ENCODE data around the gene RGS6.

RGS6 gene

DNA sequence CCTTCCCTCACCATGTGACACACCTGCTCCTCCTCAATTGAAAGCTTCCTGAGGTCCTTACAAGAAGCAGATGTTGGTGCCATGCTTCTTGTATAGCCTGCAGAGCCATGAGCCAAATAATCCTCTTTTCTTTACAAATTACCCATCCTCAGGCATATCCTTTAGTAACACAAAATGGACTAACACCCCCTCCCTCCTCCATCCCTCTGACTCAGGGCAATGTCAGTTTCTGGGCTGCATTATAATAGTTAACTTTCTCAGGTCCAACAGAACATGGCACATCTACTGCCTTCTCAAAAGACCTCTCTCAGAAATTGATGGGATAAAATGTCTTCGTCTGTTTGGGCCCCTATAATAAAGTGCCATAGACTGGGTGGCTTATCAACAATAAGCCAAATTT, 674.6 kb downstream of the RGS6 start:
- no peak overlapping the region for H3K4me3 ChIP-seq (ENCODE audit: low read depth, low read length)
- no peak for DNase-seq
- TF ChIP-seq, protein P1, sequence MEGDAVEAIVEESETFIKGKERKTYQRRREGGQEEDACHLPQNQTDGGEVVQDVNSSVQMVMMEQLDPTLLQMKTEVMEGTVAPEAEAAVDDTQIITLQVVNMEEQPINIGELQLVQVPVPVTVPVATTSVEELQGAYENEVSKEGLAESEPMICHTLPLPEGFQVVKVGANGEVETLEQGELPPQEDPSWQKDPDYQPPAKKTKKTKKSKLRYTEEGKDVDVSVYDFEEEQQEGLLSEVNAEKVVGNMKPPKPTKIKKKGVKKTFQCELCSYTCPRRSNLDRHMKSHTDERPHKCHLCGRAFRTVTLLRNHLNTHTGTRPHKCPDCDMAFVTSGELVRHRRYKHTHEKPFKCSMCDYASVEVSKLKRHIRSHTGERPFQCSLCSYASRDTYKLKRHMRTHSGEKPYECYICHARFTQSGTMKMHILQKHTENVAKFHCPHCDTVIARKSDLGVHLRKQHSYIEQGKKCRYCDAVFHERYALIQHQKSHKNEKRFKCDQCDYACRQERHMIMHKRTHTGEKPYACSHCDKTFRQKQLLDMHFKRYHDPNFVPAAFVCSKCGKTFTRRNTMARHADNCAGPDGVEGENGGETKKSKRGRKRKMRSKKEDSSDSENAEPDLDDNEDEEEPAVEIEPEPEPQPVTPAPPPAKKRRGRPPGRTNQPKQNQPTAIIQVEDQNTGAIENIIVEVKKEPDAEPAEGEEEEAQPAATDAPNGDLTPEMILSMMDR (IDR thresholded peaks at IDR 0.05; ENCODE audit: low read depth, low read length, missing control alignments): no peak
- H3K36me3 ChIP-seq (replicated peaks): no peaks in the 10 kb centered on the region
- in situ Hi-C loops (cut with HindIII; ENCODE audit: low pct_ligation_motif_present, low sequenced_read_pairs): no loop called here
- H3K27ac ChIP-seq: no peak overlapping the region
- H3K27me3 ChIP-seq (replicated peaks): no peaks in the 10 kb centered on the region

GRCh38 chr14:72607386-72608130, 675.3 kb downstream of the RGS6 start:
- H3K27ac ChIP-seq: peak overlapping the region; percentile 96
- peak; percentile 43 for DNase-seq

GRCh38 chr14:72608391-72609204, 676.4 kb downstream of the RGS6 start:
- peak; percentile 93 for DNase-seq
- no peaks in the 10 kb centered on the region for H3K36me3 ChIP-seq (replicated peaks)

More at GRCh38 chr14:72607386-72608130, 675.3 kb downstream of the RGS6 start:
- TF ChIP-seq, protein P1 (IDR thresholded peaks at IDR 0.05; ENCODE audit: low read depth, low read length, missing control alignments): no peak
- no peaks in the 10 kb centered on the region for H3K27me3 ChIP-seq (replicated peaks)
- no peak overlapping the region for H3K4me3 ChIP-seq (ENCODE audit: low read depth, low read length)
- no peaks in the 10 kb centered on the region for H3K36me3 ChIP-seq (replicated peaks)
- in situ Hi-C loops (cut with HindIII; ENCODE audit: low pct_ligation_motif_present, low sequenced_read_pairs): no loop called here

DNA sequence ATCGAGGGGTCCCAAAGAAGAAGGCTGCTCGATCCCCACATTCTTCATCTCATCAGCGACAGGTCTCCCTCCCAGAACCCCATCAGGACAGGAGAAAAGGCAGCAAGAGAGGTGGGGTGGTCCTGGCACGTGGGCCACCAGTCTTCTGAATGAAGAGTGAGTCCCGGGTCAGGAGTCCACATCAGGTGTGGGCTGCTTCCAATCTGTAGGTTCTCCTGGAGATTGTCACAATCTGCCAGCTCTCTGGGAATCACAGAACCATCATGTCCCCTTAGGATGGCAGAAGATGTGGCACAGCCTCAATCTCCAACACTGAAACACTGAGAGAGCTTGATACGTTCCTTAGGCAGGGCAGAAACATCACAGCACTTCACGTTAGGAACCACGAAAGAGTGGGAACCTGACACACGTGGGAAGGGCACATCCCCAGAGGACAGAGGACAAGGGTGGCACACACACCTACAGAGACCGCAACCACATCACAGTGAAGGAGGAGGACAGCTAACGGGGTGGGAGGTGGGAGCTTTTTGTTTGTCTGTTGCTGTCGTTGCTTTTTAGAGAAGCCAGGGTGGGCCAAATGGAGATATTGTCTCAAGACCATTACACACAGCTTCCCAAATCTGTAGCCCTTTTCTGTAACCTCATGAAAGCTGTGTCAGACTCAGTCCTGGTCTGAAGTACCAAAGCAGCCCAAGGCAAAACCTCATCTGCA, 677.1 kb downstream of the RGS6 start:
- Histone ChIP-seq H3K27ac (peak overlapping the region; percentile 96), H3K36me3 (replicated peaks) (no peaks in the 10 kb centered on the region), H3K4me3 (ENCODE audit: low read depth, low read length) (no peak overlapping the region), H3K27me3 (replicated peaks) (no peaks in the 10 kb centered on the region)
- TF ChIP-seq, protein P1 (IDR thresholded peaks at IDR 0.05; ENCODE audit: low read depth, low read length, missing control alignments): no peak
- no peak for DNase-seq
- in situ Hi-C loops (cut with HindIII; ENCODE audit: low pct_ligation_motif_present, low sequenced_read_pairs): no loop called here

More at GRCh38 chr14:72608391-72609204, 676.4 kb downstream of the RGS6 start:
- H3K27ac ChIP-seq: peak overlapping the region; percentile 96
- TF ChIP-seq, protein P1 (IDR thresholded peaks at IDR 0.05; ENCODE audit: low read depth, low read length, missing control alignments): no peak
- in situ Hi-C loops (cut with HindIII; ENCODE audit: low pct_ligation_motif_present, low sequenced_read_pairs): no loop called here
- H3K27me3 ChIP-seq (replicated peaks): no peaks in the 10 kb centered on the region
- H3K4me3 ChIP-seq (ENCODE audit: low read depth, low read length): no peak overlapping the region

GRCh38 chr14:72610096-72610830, 678.0 kb downstream of the RGS6 start:
- H3K27me3 ChIP-seq (replicated peaks): no peaks in the 10 kb centered on the region
- in situ Hi-C loops (cut with HindIII; ENCODE audit: low pct_ligation_motif_present, low sequenced_read_pairs): no loop called here
- DNase-seq: no peak
- no peak overlapping the region for H3K27ac ChIP-seq
- no peaks in the 10 kb centered on the region for H3K36me3 ChIP-seq (replicated peaks)
- TF ChIP-seq, protein P1 (IDR thresholded peaks at IDR 0.05; ENCODE audit: low read depth, low read length, missing control alignments): no peak
- no peak overlapping the region for H3K4me3 ChIP-seq (ENCODE audit: low read depth, low read length)

Data from brain microvascular endothelial cell (primary cell).